DMS114 treated with DMSO at 0.1 percent for 48 hours (cell line): Measurements from ENCODE around the gene ZNF462.

Experiments
- DNase-seq: peaks from one replicate; lab custom pipeline; 2025; ENCODE audit not compliant: unreplicated experiment; lab: John Stamatoyannopoulos, UW

The ZNF462 gene

DNA sequence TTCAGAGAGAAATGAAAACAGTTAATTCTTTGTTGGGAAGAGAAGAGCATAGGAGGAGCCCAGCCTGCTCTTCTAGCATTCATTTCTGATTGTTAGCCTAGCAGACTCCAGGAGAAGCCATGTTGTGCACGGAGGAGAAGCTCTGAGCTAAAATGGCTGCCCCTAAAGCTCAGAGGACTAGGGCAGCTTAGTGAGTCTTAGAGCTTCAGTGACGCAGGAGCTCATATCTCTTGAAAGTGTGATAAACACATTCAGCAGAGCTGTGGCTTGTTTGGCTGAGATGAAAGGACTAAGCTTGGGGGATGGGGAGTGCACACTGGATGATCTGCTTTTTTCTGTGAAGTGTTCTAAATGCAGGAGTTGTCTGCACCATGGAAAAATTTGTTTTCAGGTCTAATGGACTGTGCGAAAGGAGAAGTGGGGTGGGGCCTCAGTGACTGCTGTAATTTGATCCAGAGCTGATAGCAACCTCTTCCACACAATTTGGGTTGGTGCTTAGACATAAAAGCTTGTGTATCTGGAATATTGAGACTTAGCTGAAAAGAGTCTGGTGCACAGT is 58.5 kb downstream of the ZNF462 start:
- DNase-seq: no peak

DNA sequence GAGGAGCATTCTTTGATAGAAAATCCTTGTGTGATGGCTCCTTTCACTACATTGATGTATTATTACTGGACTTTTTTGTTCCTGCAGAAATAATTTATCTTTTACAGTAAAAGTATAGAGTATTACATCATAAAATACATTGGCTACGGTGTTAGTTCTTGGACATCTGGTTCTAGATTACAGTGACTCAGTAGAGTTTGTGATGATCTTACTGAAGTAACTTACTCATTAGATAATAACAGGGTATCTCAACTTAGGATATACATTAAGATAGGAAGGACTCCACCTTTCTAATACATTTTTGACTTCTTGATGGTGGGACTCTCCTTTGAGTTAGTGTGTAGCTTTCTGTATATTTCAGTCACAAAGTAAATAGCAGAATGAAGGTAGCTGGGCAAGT is 59.1 kb downstream of the ZNF462 start:
- DNase-seq: no peak

DNA sequence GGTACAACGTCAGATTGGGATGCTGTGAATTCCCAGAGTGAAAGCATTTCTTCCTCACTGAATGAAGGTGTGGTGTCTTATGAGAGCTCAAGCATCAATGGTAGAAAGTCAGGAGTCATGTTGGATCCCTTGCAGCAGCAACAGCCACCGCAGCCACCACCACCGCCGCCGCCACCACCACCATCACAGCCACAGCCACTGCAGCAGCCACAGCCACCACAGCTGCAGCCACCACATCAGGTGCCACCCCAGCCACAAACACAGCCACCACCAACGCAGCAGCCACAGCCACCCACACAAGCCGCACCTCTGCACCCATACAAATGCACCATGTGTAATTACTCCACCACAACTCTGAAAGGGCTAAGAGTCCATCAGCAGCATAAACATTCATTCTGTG is 62.4 kb downstream of the ZNF462 start:
- no peak for DNase-seq

DNA sequence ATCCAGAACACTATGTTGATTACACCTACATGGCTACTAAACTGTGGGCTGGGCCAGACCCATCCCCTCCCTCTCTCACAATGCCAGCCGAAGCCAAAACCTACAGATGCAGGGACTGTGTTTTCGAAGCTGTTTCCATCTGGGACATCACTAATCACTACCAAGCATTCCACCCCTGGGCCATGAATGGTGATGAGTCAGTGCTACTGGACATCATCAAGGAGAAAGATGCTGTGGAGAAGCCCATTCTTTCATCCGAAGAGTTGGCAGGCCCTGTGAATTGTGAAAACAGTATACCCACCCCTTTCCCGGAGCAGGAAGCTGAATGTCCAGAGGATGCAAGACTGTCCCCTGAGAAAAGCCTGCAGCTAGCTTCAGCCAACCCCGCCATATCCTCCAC is 65.0 kb downstream of the ZNF462 start:
- no peak for DNase-seq

DNA sequence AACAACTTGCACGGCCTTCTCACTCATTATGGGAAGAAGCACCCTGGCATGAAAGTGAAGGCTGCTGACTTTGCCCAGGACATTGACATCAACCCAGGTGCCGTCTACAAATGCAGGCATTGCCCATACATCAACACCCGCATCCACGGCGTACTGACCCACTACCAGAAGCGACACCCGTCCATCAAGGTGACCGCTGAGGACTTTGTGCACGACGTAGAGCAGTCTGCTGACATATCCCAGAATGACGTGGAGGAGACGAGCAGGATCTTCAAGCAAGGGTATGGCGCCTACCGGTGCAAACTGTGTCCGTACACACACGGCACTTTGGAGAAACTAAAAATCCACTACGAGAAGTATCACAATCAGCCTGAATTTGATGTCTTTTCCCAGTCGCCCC is 65.4 kb downstream of the ZNF462 start:
- DNase-seq: no peak

DNA sequence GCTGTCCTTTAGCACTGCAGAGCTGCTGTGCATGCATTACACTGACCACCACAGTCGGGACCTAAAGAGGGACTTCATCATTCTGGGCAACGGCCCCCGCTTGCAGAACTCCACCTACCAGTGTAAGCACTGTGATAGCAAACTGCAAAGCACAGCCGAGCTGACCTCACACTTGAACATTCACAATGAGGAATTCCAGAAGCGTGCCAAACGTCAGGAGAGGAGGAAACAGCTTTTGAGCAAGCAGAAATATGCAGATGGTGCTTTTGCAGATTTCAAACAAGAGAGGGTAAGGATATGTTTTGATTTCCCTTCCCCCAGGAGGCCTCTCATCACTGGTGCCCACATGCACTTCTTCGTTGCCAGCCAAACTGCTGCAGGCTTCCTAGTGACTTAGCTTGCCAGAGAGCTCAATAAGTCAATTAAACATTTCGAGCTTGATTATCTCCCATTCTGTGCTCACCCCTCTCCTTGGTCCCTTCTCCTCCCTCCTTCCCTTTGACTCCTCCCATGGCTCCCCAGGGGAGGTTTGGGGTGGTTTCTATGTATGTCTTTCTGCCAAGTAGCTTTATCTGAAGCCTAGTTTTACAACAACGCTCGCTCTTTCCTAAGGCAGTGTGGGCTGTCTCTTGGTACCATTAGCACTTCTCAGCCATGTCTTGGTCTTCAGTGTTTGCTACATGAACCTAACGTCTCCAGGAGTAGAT is 66.7 kb downstream of the ZNF462 start:
- no peak for DNase-seq

DNA sequence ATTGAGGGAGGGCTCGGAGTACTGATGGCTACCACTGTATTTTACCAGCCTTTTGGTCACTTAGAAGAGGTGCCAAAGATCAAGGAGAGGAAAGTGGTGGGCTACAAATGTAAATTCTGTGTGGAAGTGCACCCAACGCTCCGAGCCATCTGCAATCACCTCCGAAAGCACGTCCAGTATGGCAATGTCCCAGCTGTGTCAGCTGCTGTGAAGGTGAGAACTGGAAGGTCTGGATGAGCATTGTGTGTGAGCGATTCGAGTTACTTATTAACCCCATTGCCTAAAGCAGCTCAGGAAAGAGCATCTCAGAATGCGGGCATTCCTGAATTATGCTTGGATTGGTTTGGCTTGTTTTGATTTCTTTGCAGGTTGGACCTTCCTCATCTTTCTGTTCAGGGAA is 67.5 kb downstream of the ZNF462 start:
- DNase-seq: no peak

DNA sequence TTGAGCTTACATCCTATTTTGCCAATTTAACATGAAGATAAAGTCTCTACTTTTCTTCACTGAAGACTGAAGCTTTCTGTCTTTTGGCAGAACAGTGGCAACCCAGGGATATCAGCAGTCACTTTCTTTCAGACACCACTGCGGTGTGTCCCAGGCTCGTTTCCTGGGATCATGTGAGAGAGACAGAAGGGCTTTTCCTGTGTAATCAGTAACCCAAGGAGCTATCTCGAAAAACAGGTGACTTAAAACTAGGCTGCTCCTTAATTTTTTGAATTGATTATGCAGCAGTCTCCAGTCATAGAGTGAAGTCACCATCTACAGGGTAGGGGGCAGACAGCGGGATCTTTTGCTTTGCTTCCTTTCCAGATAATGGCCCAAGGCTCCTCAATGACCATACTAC is 68.5 kb downstream of the ZNF462 start:
- DNase-seq: no peak

DNA sequence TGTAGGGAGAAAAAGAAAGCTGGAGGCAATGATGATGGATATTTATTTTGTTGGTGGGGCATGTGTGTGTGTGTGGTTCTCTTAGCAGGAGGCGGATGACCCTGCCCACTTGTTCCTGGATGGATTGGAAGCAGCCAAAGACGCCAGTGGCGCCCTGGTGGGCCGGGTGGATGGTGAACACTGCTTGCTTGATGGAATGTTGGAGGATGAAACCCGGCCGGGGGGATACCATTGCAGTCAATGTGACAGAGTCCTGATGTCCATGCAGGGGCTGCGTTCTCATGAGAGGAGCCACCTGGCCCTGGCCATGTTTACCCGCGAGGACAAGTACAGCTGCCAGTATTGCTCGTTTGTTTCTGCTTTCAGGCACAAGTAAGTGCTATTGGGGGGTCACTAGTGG is 69.2 kb downstream of the ZNF462 start:
- no peak for DNase-seq

DNA sequence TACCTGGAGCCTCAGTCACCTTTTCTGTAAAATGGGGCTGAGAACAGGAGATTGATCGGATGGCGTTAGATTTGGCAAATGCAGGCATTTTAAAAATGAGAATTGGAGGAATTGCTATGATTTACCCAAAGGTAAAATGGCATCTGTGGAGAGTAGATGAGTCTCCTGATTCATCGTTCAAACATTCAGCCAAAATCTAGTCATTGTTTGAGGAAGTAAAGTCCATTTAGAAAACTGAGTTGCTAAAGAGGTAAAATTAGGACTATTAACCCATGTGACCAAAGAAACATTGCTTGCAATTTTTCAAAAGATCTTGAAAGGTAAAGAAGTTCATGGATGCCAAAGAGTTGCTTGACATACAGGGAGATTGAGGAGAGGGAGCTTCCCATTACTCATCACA is 69.7 kb downstream of the ZNF462 start:
- no peak for DNase-seq

DNA sequence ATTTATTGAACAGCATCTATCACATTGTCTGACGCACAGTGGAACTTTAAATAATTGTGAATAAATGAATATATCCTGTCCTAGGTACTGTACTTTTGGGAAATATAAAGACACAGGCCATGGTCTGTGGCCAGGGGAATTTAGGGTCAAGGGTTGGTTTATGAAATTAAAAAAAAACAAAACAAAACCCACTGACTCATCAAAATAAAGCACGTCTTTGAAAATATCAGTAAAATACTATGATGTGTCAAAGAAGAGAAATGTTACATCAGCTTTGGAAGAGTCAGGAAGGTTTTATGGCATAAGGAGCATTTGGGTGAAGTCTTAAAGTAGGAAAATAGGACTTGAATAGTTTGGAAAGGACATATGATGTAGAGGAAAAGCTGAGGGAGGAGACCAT is 70.5 kb downstream of the ZNF462 start:
- no peak for DNase-seq

DNA sequence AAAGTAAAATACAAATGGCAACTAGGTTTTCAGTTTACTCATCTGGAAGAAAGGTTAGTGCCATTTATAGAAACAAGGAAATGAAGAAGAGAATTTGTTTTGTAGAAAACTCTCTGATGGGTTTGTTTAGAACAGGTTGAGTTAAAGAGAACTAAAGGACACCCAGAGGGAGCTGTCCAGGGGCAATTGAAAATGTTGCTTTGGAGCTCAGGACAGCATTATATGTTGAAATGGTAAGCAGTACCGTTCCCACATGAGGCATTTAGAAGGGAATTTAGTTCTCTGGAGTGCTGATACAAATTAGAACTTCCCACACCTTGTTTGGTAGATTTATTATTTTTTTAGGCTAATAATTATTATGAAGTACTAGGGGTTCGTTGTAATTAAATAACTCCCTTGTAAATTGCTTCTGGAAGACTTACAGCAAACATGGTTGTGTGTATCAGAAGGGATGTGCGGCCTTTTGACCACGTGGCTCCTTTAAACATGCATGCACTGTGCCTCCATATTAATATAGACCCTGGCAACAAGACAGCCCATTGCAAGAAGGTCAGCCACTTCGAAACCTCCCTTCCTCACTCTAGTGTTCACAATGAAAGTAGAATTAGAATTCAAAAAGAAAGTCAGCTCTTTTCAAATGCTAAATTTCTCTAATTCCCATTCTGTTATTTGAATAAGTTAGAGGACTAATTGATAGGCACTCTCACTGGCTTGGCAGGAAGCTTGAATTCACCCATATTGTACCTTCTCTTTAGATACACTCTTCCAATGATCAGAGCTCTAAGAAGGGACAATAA is 71.7 kb downstream of the ZNF462 start:
- no peak for DNase-seq

DNA sequence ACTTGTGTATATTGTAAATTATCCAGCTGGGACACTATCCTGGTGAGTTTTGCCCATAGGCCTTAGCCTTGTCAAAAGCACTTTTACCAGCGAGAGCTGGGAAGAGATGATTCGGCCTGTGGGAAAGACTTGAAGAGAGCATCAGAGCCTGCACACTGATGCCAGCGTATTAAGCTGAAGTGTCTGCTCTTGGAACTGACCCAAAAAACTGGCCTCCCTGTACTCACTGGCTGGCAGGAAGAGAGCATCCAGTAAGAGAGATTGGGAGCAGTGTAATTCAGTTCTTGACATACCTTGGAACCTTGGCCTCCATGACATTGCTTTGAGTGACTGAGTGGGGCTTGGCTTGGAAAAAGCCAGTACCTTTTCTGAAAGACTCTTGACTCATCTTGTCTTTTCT is 73.7 kb downstream of the ZNF462 start:
- DNase-seq: no peak

DNA sequence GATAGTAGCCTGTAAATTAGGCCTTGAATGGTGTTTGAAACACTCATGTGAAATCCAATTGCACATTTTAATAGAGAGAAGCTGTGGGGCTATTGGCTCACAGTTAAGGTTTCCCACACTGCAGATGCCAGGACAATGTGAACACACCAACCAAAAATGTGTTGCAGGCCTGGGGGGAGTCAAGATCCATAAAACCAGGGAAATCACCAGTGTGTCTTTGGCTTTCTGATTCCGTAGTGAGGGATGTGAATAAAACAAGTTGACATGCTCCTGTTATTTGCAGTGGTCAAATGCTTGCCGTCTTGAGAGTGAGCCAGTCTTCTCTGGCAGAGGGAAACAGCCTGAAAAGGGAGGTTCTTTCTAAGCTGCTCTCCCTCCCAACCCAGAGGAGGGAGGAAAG is 79.0 kb downstream of the ZNF462 start:
- no peak for DNase-seq

DNA sequence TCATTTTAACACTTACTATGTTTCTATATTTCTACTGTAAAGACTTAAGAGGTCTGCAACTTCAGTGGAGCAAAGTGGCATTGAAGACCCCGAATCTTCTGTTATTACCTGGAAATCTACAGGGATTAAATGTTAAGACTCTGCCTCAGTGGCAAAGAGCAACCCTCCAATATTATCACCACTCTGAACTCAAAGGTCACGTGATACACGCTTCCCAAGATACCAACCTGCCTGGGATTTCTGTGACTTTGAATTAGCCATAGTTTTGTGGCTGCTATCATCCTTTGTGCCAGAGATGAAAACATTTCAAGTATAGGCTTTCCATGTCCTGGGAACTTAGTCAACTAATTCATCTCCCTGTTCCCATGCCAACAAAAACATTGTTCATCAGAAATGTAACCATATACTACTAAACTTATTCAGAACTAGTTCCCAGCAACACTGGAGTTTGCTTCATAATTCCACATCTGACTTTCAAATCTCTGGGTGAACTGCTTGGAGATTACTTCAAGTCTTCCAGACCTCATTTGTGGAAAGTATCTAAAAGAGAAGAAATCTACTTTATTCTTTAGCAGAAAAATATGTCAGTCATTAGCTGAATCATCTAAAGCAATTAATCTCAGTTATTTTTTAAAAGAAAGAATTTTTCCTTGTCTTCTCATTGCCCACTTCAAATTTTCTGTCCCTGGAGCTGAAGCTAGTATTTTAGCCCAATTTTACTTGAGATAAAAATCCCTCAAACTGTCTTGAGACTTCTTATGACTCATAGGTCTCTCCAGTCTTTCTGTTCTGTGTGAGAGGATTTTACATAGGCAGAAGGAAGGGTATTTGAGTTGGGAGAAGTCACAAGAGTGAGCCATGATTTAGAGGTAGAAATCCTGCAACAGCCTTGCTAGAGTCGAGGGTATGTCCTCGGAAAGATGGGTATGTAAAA is 83.0 kb downstream of the ZNF462 start:
- DNase-seq: no peak

DNA sequence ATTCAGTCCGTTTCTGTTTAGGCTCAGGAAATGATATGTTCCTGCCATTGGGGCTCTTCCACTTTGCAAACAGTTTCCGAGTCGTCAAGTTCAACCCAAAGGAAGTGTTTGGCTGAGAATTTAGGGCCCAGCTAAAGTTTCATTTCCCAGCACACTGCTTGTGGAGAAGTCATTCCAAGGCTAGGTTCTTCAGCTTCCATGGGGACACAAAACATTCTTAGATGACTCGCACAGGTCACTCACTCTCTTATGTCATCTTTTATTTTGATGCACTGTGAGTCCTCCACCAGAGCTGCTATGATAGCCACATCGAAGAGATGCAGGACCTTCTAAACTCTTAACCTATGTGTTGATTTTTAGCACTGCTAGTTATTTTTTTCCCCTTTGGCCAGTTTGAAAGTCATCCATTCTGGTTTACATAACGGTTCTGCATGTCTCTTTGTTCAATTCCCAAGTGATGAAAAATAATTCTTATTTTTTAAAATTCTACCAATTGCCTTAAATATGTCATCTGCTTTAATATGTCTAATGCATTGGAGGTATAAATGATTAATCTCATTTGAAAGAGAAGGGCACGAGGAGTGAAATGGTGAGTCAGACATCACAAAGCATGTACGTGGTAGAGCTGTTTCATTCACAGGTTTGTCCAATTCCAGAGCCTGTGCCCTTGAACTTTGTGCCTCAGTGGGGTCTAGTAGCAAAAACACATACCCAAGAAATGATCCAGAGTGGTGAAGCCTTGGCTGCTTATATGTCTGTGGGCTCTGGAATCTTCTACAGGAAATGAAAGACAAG is 84.3 kb downstream of the ZNF462 start:
- no peak for DNase-seq

DNA sequence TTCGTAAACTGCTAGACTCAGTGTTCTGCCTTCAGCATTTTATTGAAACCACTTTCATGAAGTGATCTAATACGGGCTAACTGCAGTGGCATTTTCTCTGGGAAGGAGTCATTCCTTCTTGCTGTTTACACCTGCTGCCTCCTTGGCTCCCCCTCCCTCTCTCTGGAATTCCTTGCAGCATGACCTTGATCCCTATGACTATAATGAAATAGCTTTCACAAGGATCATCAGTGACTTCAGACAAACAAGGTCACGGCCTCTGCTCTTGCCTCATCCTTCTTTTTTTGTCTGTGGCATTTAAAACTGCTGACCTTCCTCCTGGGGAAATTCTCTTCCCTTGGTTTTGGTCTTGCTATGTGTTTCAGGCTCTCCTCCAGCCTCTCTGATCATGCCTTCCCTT is 90.2 kb downstream of the ZNF462 start:
- no peak for DNase-seq

DNA sequence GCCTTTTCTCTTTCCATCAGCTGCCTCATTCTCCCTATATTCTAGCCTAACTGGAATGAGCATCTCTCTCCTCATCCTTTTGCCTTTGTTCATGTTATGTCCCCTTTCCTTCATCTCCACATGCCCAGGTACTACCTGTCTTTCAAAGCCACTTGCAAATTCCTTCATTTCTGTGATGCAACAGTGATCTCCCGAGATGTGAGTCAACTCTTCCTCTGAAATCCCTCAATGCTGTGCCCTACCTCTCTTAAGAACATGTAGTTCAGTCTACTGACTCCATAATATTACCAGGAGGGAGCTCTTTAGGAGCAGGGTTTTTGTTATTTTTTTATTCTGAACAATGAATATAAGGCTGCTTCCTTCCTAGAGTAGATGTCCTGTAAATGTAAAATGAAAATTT is 91.6 kb downstream of the ZNF462 start:
- DNase-seq: no peak

DNA sequence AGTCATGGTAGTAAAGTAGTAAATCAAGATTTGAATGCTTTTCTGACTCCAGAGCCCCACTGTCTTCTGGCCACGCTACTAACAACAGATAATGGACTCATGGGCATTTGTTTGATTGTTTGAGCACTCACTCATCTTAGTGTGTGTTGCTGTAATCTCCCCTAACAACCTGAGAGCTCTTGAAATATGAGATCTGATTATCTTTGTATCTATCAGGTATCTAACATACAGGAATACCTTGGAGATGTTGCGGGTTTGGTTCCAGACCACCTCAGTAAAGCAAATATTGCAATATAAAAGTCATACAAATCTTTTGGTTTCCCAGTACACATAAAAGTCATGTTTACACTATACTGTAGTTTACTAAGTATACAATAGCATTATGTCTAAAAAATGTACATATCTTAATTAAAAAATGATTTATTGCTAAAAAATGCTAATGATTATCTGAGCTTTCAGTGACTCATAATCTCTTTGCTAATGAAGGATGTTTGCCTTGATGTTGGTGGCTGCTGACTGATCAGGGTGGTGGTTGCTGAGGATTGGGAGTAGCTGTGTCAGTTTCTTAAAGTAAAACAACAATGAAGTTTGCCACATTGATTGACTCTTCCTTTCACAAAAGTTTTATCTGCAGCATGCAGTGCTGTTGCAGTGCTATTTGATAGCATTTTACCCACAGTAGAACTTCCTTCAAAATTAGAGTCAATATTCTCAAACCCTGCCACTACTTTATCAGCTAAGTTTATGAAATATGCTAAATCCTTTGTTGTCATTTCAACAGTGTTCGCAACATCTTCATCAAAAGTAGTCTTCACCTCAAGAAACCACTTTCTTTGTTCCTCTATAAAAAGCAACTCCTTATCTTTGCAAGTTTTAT is 92.2 kb downstream of the ZNF462 start:
- no peak for DNase-seq

DNA sequence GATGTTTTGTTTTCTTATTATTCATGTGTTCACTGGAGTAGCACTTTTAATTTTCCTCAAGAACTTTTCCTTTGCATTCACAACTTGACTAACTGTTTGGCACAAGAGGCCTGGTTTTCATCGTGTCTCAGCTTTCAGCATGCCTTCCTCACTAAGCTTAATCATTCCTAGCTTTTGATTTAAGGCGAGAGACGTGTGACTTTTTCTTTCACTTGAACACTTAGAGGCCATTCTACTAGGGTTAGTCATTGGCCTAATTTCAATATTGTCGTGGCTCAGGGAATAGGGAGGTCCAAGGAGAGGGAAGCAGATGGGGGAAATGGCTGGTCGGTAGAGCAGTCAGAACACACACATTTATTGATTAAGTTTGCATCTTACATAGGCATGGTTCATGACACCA is 94.0 kb downstream of the ZNF462 start:
- no peak for DNase-seq
